DOHH2 (cell line): ENCODE data around the gene DRD5.

Experiments used
- H3F3A ChIP-seq: fragments of 200-600 bp; sonication (generic), shearing (Covaris generic); 2 replicates; pipeline ENCODE4 v1.6.0; 2016; ENCODE audit warnings: antibody characterized with exemption, mild to moderate bottlenecking; ENCODE audit not compliant: control insufficient read depth, insufficient read depth
- H3K27ac ChIP-seq: fragments of 200-600 bp; sonication (generic); 2 replicates; pipeline ENCODE4 v1.5.1; 2014; ENCODE audit warnings: low read depth, mild to moderate bottlenecking, low read length, moderate library complexity
- H3K27me3 ChIP-seq: fragments of 200-600 bp; sonication (generic); 2 replicates; pipeline ENCODE4 v1.6.1; 2014; ENCODE audit warnings: mild to moderate bottlenecking, low read length, mixed read lengths; ENCODE audit not compliant: control insufficient read depth
- H3K36me3 ChIP-seq: fragments of 200-600 bp; sonication (generic); 2 replicates; pipeline ENCODE4 v1.6.1; 2014; ENCODE audit warnings: mild to moderate bottlenecking, low read length, moderate library complexity, mixed read lengths; ENCODE audit not compliant: control insufficient read depth
- H3K4me1 ChIP-seq: fragments of 200-600 bp; sonication (generic); 2 replicates; pipeline ENCODE4 v1.6.1; 2014; ENCODE audit warnings: mild to moderate bottlenecking, low read length, mixed read lengths; ENCODE audit not compliant: control insufficient read depth
- H3K4me2 ChIP-seq: fragments of 200-600 bp; sonication (generic); 2 replicates; pipeline ENCODE4 v1.6.0; 2014; ENCODE audit warnings: mild to moderate bottlenecking, low read length, moderate library complexity
- H3K4me3 ChIP-seq: fragments of 200-600 bp; sonication (generic); 2 replicates; pipeline ENCODE4 v1.5.1; 2014; ENCODE audit warnings: mild to moderate bottlenecking, low read length, mixed read lengths
- H3K79me2 ChIP-seq: fragments of 200-600 bp; sonication (generic); 2 replicates; pipeline ENCODE4 v1.6.1; 2014; ENCODE audit warnings: mild to moderate bottlenecking, low read length, mixed read lengths; ENCODE audit not compliant: control insufficient read depth
- H3K9me2 ChIP-seq: fragments of 200-600 bp; sonication (generic); replicated peaks from 2 replicates; pipeline ENCODE4 v1.6.1; 2014; ENCODE audit warnings: mild to moderate bottlenecking, low read length, mixed read lengths; ENCODE audit not compliant: control insufficient read depth
- H3K9me3 ChIP-seq: fragments of 200-600 bp; sonication (generic); 2 replicates; pipeline ENCODE4 v1.6.1; 2014; ENCODE audit warnings: antibody characterized with exemption, low read length, mixed read lengths; ENCODE audit not compliant: control insufficient read depth, insufficient read depth
- H4K20me1 ChIP-seq: fragments of 200-600 bp; sonication (generic); 2 replicates; pipeline ENCODE4 v1.6.0; 2014; ENCODE audit warnings: low read depth, mild to moderate bottlenecking, antibody characterized with exemption, low read length, moderate library complexity; ENCODE audit not compliant: control insufficient read depth, insufficient read depth
- CTCF ChIP-seq: fragments of 200-600 bp; sonication (generic); IDR thresholded peaks from one replicate; pipeline ENCODE4 v1.5.1; 2014; ENCODE audit warnings: antibody characterized with exemption, mild to moderate bottlenecking, low read depth, low read length; ENCODE audit not compliant: poor library complexity, severe bottlenecking
- EZH2phosphoT487 ChIP-seq: fragments of 200-600 bp; sonication (generic); IDR thresholded peaks from 2 replicates; pipeline ENCODE4 v1.6.1; 2017; ENCODE audit warnings: borderline replicate concordance, mild to moderate bottlenecking, antibody characterized with exemption, low read length, moderate library complexity, mixed read lengths

The DRD5 gene

GRCh38 chr4:9808077-9808476 is 26.6 kb downstream of the DRD5 start:
- Histone ChIP-seq H3F3A (no peaks in the 10 kb centered on the region), H3K4me2 (no peak overlapping the region), H3K9me3 (no peaks in the 10 kb centered on the region), H4K20me1 (no peaks in the 10 kb centered on the region), H3K27me3 (peaks cover 3% of the 10 kb centered on the region), H3K79me2 (no peaks in the 10 kb centered on the region), H3K36me3 (no peaks in the 10 kb centered on the region), H3K9me2 (no peaks in the 10 kb centered on the region), H3K4me3 (no peak overlapping the region), H3K27ac (no peak overlapping the region), H3K4me1 (no peaks in the 10 kb centered on the region)
- TF ChIP-seq EZH2phosphoT487, result no peak
- no peak for TF ChIP-seq CTCF

DNA sequence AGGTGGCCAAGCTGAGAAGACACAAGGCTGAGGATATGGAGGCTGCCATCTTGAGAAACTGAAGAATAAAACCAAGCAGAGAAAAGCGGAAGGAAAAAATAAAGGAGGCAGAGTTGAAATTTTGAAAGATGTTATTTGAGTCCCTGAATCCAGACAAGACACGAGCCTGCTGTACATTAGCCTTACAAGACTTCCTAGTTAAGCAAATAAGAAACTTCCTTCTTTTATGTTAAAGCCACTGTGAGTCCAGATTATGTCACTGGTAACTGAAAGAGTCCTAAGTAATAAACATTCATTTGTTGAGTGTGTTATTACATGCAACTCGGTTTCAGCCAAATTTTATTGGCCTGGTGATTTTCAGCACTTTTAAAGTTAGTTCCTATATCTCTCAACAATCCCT is 30.4 kb downstream of the DRD5 start:
- Histone ChIP-seq H3K79me2 (no peaks in the 10 kb centered on the region), H3K9me2 (no peaks in the 10 kb centered on the region), H3K27me3 (peaks cover 5% of the 10 kb centered on the region), H3K36me3 (no peaks in the 10 kb centered on the region), H3K4me2 (no peak overlapping the region), H3K4me3 (no peak overlapping the region), H3K4me1 (no peaks in the 10 kb centered on the region), H3K9me3 (no peaks in the 10 kb centered on the region), H4K20me1 (no peaks in the 10 kb centered on the region), H3K27ac (no peak overlapping the region), H3F3A (no peaks in the 10 kb centered on the region)
- TF ChIP-seq CTCF, result no peak
- TF ChIP-seq EZH2phosphoT487, result no peak

GRCh38 chr4:9812501-9813340 is 31.3 kb downstream of the DRD5 start:
- no peak overlapping the region for H3K27ac ChIP-seq
- no peaks in the 10 kb centered on the region for H4K20me1 ChIP-seq
- H3K79me2 ChIP-seq, result no peaks in the 10 kb centered on the region
- H3F3A ChIP-seq, result no peaks in the 10 kb centered on the region
- no peak for TF ChIP-seq CTCF
- no peak for TF ChIP-seq EZH2phosphoT487
- H3K27me3 ChIP-seq, result peaks cover 5% of the 10 kb centered on the region
- H3K9me3 ChIP-seq, result no peaks in the 10 kb centered on the region
- no peak overlapping the region for H3K4me3 ChIP-seq
- no peak overlapping the region for H3K4me2 ChIP-seq
- H3K9me2 ChIP-seq, result no peaks in the 10 kb centered on the region
- no peaks in the 10 kb centered on the region for H3K36me3 ChIP-seq
- H3K4me1 ChIP-seq, result no peaks in the 10 kb centered on the region
